ENCODE measurements around the gene MS4A18. TPM values are rescaled to one million over a fixed set of nuclear protein-coding genes. Genes with fewer than 3 reads are reported as not detected.

Gene MS4A18
- total RNA-seq, 1 experiment from 2014 or later, result not detected

DNA sequence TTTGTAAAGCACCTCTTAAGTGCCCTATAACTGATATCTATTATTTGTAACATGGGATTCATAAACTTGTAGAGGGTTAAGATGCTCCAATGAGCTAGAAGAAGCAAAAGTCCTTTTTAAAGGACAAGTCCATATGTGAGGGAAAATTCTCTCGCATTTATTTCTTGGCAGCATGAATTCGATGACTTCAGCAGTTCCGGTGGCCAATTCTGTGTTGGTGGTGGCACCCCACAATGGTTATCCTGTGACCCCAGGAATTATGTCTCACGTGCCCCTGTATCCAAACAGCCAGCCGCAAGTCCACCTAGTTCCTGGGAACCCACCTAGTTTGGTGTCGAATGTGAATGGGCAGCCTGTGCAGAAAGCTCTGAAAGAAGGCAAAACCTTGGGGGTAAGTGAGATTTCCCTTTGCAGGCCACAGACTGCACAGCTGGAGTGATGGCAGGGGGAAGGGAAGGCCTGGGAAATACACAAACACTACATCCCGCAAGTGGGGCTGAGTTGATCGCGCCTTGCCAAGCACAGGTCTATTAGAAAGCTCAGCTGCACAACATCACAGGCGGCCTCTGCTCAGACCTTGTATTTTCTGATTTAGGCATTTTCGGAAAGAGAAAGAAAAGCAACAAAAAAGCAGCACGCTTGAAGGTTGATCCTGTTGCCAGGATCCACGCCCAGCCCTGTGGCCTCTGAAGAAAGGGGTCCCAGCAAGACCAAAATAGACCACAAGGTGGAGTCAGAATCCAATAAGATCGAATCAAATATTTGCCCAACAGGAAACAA lies 23.6 kb upstream of the MS4A18 start:
- no peaks in the 10 kb centered on the region for H3K9me2 ChIP-seq (ENCODE audit: insufficient read depth)
- peaks cover 0 to 3% of the 10 kb centered on the region in 2 experiments; a peak in 2 of 4 replicates for H3K4me1 ChIP-seq (ENCODE audit: control insufficient read depth in 1 of 2, insufficient read depth in 2 of 2, low read length in 2 of 2)
- TF ChIP-seq, protein P1, sequence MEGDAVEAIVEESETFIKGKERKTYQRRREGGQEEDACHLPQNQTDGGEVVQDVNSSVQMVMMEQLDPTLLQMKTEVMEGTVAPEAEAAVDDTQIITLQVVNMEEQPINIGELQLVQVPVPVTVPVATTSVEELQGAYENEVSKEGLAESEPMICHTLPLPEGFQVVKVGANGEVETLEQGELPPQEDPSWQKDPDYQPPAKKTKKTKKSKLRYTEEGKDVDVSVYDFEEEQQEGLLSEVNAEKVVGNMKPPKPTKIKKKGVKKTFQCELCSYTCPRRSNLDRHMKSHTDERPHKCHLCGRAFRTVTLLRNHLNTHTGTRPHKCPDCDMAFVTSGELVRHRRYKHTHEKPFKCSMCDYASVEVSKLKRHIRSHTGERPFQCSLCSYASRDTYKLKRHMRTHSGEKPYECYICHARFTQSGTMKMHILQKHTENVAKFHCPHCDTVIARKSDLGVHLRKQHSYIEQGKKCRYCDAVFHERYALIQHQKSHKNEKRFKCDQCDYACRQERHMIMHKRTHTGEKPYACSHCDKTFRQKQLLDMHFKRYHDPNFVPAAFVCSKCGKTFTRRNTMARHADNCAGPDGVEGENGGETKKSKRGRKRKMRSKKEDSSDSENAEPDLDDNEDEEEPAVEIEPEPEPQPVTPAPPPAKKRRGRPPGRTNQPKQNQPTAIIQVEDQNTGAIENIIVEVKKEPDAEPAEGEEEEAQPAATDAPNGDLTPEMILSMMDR (IDR thresholded peaks at IDR 0.05 in 2 of 3, conservative IDR thresholded peaks at IDR 0.05 in 1 of 3; ENCODE audit: borderline replicate concordance in 1 of 3, insufficient read depth in 1 of 3, low read depth in 2 of 3, low read length in 2 of 3), result peak; percentile 59 to 72 (median 69); a peak in 5 of 6 replicates
- TF ChIP-seq RAD21 (IDR thresholded peaks at IDR 0.05; ENCODE audit: low read depth) (peak; percentile 66), POLR2A (IDR thresholded peaks at IDR 0.05; ENCODE audit: borderline replicate concordance, extremely low read depth, insufficient read depth, insufficient read length) (no peak), YY1 (IDR thresholded peaks at IDR 0.05; ENCODE audit: extremely low read depth, insufficient replicate concordance, low read depth, low read length) (no peak), SRF (IDR thresholded peaks at IDR 0.05; ENCODE audit: low read depth) (no peak), CBX3 (IDR thresholded peaks at IDR 0.05; ENCODE audit: low read depth) (no peak), SIN3A (IDR thresholded peaks at IDR 0.05; ENCODE audit: low read depth) (no peak)
- ChIA-PET RAD21 (ENCODE audit: low non-redundant PET in 1 of 2, low total read pairs in 2 of 2, uncharacterized antibody in 2 of 2, unreplicated experiment in 2 of 2) (no interaction called here), POLR2A (no interaction called here), CTCF (interaction anchor here (0.9 to 1.3 kb wide), 6 partner anchors 9 to 187 kb away, joined by 3 to 7 read pairs (median 3); partner anchors contain the start of gene MS4A15)
- no peaks in the 10 kb centered on the region for H3K9me3 ChIP-seq (ENCODE audit: control insufficient read depth in 1 of 2, insufficient read depth in 1 of 2, low read depth in 1 of 2, low read length in 2 of 2)
- H4K20me1 ChIP-seq (ENCODE audit: insufficient read depth), result no peaks in the 10 kb centered on the region
- H3K4me3 ChIP-seq (replicated peaks in 1 of 2; ENCODE audit: low read depth in 1 of 2, low read length in 2 of 2), result no peak overlapping the region
- H3K79me2 ChIP-seq (ENCODE audit: insufficient read depth, low read length), result no peaks in the 10 kb centered on the region
- peak overlapping the region; percentile 19 for H2AFZ ChIP-seq (ENCODE audit: low read depth, low read length, poor library complexity, severe bottlenecking)
- no peaks in the 10 kb centered on the region for H3K36me3 ChIP-seq (ENCODE audit: control insufficient read depth in 1 of 2, insufficient read depth in 2 of 2, low read length in 2 of 2)
- no peak overlapping the region for H3K9ac ChIP-seq (ENCODE audit: low read length)
- DNase-seq (ENCODE audit: low read depth, low spot score), result peak; percentile 35
- peak overlapping the region; percentile 31 for H3K4me2 ChIP-seq (ENCODE audit: low read length)
- ATAC-seq, result peak; percentile 92
- intact Hi-C loops (cut with micrococcal nuclease), result loop anchor here (1.0 to 5.0 kb wide), 2 partner anchors 55 to 186 kb away; partner anchors contain the start of gene MS4A15
- H3K27ac ChIP-seq (ENCODE audit: low read depth, low read length), result no peak overlapping the region
- H3K27me3 ChIP-seq (ENCODE audit: insufficient read depth, low read length), result no peaks in the 10 kb centered on the region
- BruUV-seq (replicated peaks), result no TSS peak

Data from HCT116 (cell line).